Mesodermal cell (in vitro differentiated cells): ENCODE data around the gene MOSPD3.

Experiments used
- H3K27ac ChIP-seq: 2 replicates; pipeline ENCODE4 v1.7.0; 2013; ENCODE audit warnings: mild to moderate bottlenecking, low read depth, low read length, moderate library complexity; ENCODE audit not compliant: severe bottlenecking
- H3K36me3 ChIP-seq: 2 replicates; pipeline ENCODE4 v1.7.1; 2013; ENCODE audit warnings: mild to moderate bottlenecking, low read length, moderate library complexity; ENCODE audit not compliant: control insufficient read depth, insufficient read depth
- H3K4me1 ChIP-seq: one replicate; pipeline ENCODE4 v1.7.1; 2013; ENCODE audit warnings: mild to moderate bottlenecking, low read length; ENCODE audit not compliant: insufficient read depth, control insufficient read depth, poor library complexity, severe bottlenecking
- H3K4me3 ChIP-seq: 2 replicates; pipeline ENCODE4 v1.7.0; 2013; ENCODE audit warnings: low read length, control low read depth, mild to moderate bottlenecking; ENCODE audit not compliant: insufficient read depth, poor library complexity, severe bottlenecking; ENCODE audit errors: extremely low read depth
- H3K9me3 ChIP-seq: 2 replicates; pipeline ENCODE4 v1.7.1; 2013; ENCODE audit warnings: mild to moderate bottlenecking, low read length, moderate library complexity; ENCODE audit not compliant: control insufficient read depth
- WGBS, 2 experiments: methylation state at CpG; one replicate each; pipeline ENCODE4 v1.1.5; 2013; ENCODE audit warnings: missing lambda C conversion rate in 2 of 2; ENCODE audit not compliant: insufficient coverage in 2 of 2; 5-methylcytosine and 5-hydroxymethylcytosine counted together

The MOSPD3 gene

GRCh38 chr7:100629117-100629716 is 16.9 kb downstream of the MOSPD3 start:
- Histone ChIP-seq H3K36me3 (no peaks in the 10 kb centered on the region), H3K4me1 (peaks cover 3% of the 10 kb centered on the region), H3K9me3 (no peaks in the 10 kb centered on the region), H3K27ac (no peak overlapping the region), H3K4me3 (no peak overlapping the region)
- WGBS, 2 experiments, result 64 to 70% methylated on average over 9 to 10 of the region's 11 CpGs

DNA sequence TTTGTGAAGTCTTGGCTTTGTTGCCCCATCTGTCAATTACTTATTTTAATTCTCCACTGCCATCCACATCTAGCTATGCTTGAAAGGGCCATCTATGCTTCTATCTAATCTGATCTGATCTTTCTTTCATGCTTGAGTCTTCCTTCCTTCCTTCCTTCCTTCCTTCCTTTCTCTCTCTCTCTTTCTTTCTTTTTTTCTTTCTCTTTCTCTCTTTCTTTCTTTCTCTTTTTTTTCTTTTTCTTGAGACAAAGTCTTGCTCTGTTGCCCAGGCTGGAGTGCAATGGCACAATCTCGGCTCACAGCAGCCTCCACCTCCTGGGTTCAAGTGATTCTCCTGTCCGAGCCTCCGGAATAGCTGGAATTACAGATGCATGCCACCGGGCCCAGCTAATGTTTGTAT is 17.7 kb downstream of the MOSPD3 start:
- no peaks in the 10 kb centered on the region for H3K9me3 ChIP-seq
- 82 to 83% methylated on average over 4 of the region's 4 CpGs for WGBS, 2 experiments
- H3K27ac ChIP-seq, result no peak overlapping the region
- peaks cover 3% of the 10 kb centered on the region for H3K4me1 ChIP-seq
- H3K36me3 ChIP-seq, result no peaks in the 10 kb centered on the region
- H3K4me3 ChIP-seq, result no peak overlapping the region

DNA sequence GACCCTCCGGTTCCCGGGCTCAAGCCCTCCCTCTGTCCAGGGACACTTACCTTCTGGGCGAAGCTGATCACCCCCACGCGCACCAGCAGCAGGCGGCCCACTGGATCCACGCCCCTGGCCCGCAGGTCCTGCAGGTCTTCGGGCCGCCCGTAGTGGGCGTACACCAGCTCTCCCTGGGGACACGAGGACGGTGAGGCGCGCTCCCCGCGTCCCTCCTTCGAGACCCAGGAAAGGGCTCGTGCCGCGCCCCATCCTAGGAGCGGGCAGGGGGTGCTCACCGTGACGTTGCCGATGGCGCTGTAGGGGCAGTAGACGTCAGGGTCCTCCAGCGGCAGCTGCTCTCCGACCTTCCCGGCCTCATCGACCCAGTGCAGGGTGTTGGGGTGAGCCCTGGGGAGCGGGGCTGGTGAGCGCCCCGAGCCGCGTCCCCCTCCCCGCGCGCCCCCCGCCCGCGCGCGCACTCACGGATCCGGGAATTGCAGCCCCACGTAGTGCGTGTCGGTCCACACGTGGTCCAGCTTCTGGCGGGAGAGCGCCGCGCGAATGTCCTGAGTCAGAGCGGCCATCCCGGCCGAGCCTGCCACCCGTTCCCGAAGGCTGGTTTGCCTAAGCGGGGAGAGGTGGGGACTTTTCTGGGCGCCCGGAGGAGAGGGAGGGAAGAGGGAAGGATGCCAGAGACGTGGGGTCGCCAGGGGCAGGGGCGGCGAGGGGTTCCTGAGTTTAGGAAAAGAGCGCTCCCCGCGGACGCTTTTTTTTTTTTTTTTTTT is 20.8 kb downstream of the MOSPD3 start:
- Histone ChIP-seq H3K4me1 (peaks cover 3% of the 10 kb centered on the region), H3K4me3 (peak overlapping the region; percentile 39), H3K9me3 (no peaks in the 10 kb centered on the region), H3K27ac (no peak overlapping the region), H3K36me3 (no peaks in the 10 kb centered on the region)
- 4 to 5% methylated on average over 28 to 46 of the region's 72 CpGs for WGBS, 2 experiments

GRCh38 chr7:100639995-100640516 is 27.7 kb downstream of the MOSPD3 start:
- Histone ChIP-seq H3K27ac (no peak overlapping the region), H3K4me1 (no peaks in the 10 kb centered on the region), H3K36me3 (no peaks in the 10 kb centered on the region), H3K9me3 (no peaks in the 10 kb centered on the region), H3K4me3 (no peak overlapping the region)
- WGBS, 2 experiments, result 80 to 84% methylated on average over 16 to 17 of the region's 17 CpGs

DNA sequence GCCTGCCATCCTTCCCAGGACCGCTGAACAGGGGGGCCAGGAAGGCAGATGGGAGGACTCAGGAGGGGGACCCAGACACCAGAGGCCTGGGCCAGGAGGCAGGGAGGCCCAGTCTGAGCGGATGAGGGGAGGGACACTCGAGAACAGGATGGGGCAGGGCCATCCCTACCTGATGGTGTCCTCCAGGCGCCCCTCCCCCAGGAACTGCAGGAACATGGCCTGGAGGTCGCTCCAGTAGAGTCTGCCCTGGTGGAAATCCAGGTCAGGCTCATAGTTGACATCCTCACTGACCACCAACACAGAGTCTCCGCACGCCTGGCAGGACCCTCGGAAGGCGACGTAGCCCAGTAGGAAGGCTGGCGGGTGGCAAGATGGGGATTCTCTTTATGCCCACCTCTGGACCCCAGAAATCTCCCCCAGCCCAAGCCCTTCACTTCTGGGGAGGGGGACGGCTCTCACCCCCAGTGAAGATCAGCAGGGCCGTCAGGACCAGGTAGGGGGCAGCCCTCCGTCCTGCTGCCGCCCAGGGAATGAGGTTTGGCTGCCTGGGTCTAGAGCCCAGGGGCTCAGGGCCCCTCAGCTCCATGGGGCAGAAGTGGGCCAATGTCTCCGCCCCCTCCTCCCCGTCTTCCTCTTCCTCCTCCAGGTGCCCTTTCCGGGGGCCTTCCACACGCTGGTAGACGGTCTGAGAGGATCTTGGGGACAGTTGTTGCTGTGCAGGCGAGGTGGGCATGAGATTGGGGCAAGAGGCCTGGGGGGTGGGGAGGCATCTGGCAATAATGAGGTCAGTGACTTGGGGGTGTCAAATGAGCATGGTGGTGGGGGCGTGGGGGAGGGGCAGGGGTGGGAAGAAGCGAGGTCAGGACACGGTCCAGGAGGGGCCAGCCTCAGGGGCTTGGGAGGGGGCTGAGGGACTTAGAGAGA is 28.4 kb downstream of the MOSPD3 start:
- H3K4me3 ChIP-seq, result no peak overlapping the region

GRCh38 chr7:100641463-100641859 is 29.1 kb downstream of the MOSPD3 start, which contains the start of gene TFR2:
TSS of gene TFR2 (minus strand) at chr7:100641552. CDS start at chr7:100641509, 43 bp downstream.
- Histone ChIP-seq H3K4me3 (no peak within 1 kb of the TSS), H3K4me1 (no peaks in the 10 kb centered on the region), H3K9me3 (no peaks in the 10 kb centered on the region), H3K27ac (no peak within 1 kb of the TSS), H3K36me3 (no peaks in the 10 kb centered on the region)
- WGBS, 2 experiments, result 87 to 94% methylated on average over 7 to 8 of the region's 10 CpGs

More for the DNA sequence above, 28.4 kb downstream of the MOSPD3 start:
- Histone ChIP-seq H3K4me1 (no peaks in the 10 kb centered on the region), H3K27ac (no peak overlapping the region), H3K9me3 (no peaks in the 10 kb centered on the region), H3K36me3 (no peaks in the 10 kb centered on the region)
- WGBS, 2 experiments, result 83 to 91% methylated on average over 8 to 14 of the region's 24 CpGs

- H3K36me3 ChIP-seq, result no peaks in the 10 kb centered on the region
- H3K4me3 ChIP-seq, result no peak overlapping the region
- no peaks in the 10 kb centered on the region for H3K9me3 ChIP-seq
- H3K4me1 ChIP-seq, result no peaks in the 10 kb centered on the region
- H3K27ac ChIP-seq, result no peak overlapping the region
- 93 to 95% methylated on average over 9 to 10 of the region's 10 CpGs for WGBS, 2 experiments
Measured at GRCh38 chr7:100641860-100642533, 29.7 kb downstream of the MOSPD3 start.

DNA sequence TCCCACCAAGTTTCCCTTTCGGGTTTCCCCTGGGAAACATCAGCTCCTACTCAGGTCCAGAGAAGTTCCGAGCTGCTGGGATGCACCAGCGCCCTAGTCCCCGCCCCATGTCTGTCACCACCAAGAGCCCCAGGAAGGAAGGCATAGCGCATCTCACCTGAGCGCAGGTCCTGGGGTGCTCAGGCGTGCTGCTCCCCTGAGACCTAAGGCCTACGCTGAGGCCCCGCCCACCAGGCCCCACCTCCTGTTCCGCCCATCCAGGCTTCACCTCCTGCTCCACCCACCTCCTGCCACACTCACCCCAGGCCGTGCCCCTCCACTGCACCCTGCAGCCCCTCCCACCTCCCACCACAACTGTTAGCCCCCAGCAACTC is 30.2 kb downstream of the MOSPD3 start:
- H3K9me3 ChIP-seq, result no peaks in the 10 kb centered on the region
- 79 to 86% methylated on average over 8 of the region's 11 CpGs for WGBS, 2 experiments
- H3K4me1 ChIP-seq, result no peaks in the 10 kb centered on the region
- no peak overlapping the region for H3K4me3 ChIP-seq
- H3K36me3 ChIP-seq, result no peaks in the 10 kb centered on the region
- H3K27ac ChIP-seq, result no peak overlapping the region

- no peaks in the 10 kb centered on the region for H3K9me3 ChIP-seq
- no peak overlapping the region for H3K27ac ChIP-seq
- H3K4me1 ChIP-seq, result no peaks in the 10 kb centered on the region
- 88 to 89% methylated on average over 4 to 12 of the region's 15 CpGs for WGBS, 2 experiments
- H3K4me3 ChIP-seq, result no peak overlapping the region
- H3K36me3 ChIP-seq, result no peaks in the 10 kb centered on the region
Measured at GRCh38 chr7:100649826-100650565, 37.7 kb downstream of the MOSPD3 start.
